ENCODE data around the gene RELT.
A peak's percentile ranks its signal among the peaks of the same experiment; 100 is the strongest.

Gene RELT

DNA sequence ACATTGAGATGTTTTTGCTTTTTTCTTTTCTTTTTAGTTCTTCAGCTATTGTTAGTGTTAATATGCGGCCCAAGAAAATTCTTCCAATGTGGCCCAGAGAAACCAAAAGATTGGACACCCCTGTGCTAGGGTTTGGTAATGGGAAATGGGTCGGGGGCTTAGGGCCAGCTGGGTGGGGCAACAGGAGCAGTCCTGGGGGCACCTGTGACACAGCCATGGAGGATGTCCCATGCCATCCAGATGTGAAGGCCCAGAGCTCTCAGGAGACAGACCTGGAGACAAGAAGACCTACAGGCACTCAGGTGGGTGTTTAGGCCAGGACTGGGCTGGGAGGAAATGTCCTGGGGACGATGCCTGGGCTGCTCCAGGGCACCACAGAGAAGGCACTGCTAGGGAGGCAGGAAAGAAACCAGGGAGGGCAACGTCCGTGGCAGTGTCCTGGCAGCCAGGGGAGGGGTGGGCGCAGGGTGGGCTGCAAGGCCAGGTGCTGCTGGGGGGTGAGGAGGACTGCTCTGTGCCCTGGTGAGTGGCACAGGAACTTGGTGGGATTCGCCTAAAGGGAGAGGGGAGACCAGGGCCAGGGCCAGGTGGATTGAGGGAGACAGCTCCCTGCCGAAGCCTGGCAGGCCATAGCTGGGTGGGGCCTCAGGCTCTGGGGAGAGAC is 21.4 kb downstream of the RELT start:
- DNase-seq (ENCODE audit: low spot score), result no peak
- no peak for TF ChIP-seq CTCF (conservative IDR thresholded peaks at IDR 0.05; ENCODE audit: low read depth)
- peak overlapping the region; percentile 93 for H3K27ac ChIP-seq
- ChIA-PET POLR2A (ENCODE audit: low non-redundant PET) (no interaction called here), CTCF (interaction anchor here (0.7 to 3.2 kb wide), 6 partner anchors 16 to 263 kb away, joined by 3 to 10 read pairs (median 4); no protein-coding TSS in a partner anchor)

- POLR2A ChIA-PET (ENCODE audit: low non-redundant PET), result no interaction called here
- TF ChIP-seq CTCF (conservative IDR thresholded peaks at IDR 0.05; ENCODE audit: low read depth), result no peak
- no peak for DNase-seq (ENCODE audit: low spot score)
- peak overlapping the region; percentile 93 for H3K27ac ChIP-seq
- CTCF ChIA-PET, result interaction anchor here (1.2 to 3.2 kb wide), 2 partner anchors 63 to 91 kb away, joined by 3 to 10 read pairs; no protein-coding TSS in a partner anchor
These were observed 21.9 kb downstream of the RELT start for GRCh38 chr11:73398132-73398526.

GRCh38 chr11:73398721-73399120 is 22.5 kb downstream of the RELT start:
- no peak for DNase-seq (ENCODE audit: low spot score)
- H3K27ac ChIP-seq, result peak overlapping the region; percentile 93
- ChIA-PET CTCF (interaction anchor here (0.9 to 3.2 kb wide), 2 partner anchors 92 to 225 kb away, joined by 6 to 10 read pairs; no protein-coding TSS in a partner anchor), POLR2A (ENCODE audit: low non-redundant PET) (interaction anchor here (0.6 kb wide), 1 partner anchor 200 kb away, joined by 10 read pairs; no protein-coding TSS in a partner anchor)
- TF ChIP-seq CTCF (conservative IDR thresholded peaks at IDR 0.05; ENCODE audit: low read depth), result no peak

GRCh38 chr11:73399159-73399590 is 23.0 kb downstream of the RELT start:
- CTCF ChIA-PET, result interaction anchor here (0.9 kb wide), 1 partner anchor 224 kb away, joined by 6 read pairs; no protein-coding TSS in a partner anchor

DNA sequence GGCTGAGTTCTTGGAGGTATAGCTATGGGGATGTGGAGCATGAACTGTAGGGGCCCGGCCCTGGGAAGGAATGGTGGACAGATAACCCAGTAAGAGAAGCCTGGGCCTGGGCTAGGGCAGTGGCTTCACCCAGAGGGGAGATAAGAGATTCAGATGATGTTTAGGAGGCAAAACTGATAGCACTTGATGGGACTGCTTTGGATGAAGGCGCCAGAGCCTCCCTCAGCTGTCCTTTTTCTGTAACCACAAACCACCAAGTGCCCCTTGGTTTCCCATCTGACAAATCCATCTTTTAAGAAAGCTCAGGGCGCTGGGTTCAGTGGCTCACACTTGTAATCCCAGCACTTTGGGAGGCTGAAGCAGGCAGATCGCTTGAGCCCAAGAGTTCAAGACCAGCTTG is 23.4 kb downstream of the RELT start:
- POLR2A ChIA-PET (ENCODE audit: low non-redundant PET), result no interaction called here
- no peak for TF ChIP-seq CTCF (conservative IDR thresholded peaks at IDR 0.05; ENCODE audit: low read depth)
- DNase-seq (ENCODE audit: low spot score), result no peak
- H3K27ac ChIP-seq, result peak overlapping the region; percentile 93
- CTCF ChIA-PET, result interaction anchor here (0.9 kb wide), 1 partner anchor 224 kb away, joined by 6 read pairs; no protein-coding TSS in a partner anchor

More at GRCh38 chr11:73399159-73399590, 23.0 kb downstream of the RELT start:
- DNase-seq (ENCODE audit: low spot score), result no peak
- POLR2A ChIA-PET (ENCODE audit: low non-redundant PET), result interaction anchor here (0.6 kb wide), 1 partner anchor 199 kb away, joined by 10 read pairs; no protein-coding TSS in a partner anchor
- no peak for TF ChIP-seq CTCF (conservative IDR thresholded peaks at IDR 0.05; ENCODE audit: low read depth)
- peak overlapping the region; percentile 93 for H3K27ac ChIP-seq

GRCh38 chr11:73400293-73400692 is 24.1 kb downstream of the RELT start:
- DNase-seq (ENCODE audit: low spot score), result no peak
- peak overlapping the region; percentile 93 for H3K27ac ChIP-seq
- ChIA-PET CTCF (no interaction called here), POLR2A (ENCODE audit: low non-redundant PET) (no interaction called here)
- TF ChIP-seq CTCF (conservative IDR thresholded peaks at IDR 0.05; ENCODE audit: low read depth), result no peak
